Measurements from ENCODE around the gene ARG1.
"Not testable (repeated sequence)": the region's sequence is repeated elsewhere in the genome, so short reads cannot be mapped to it uniquely, and the experiment has no call there.

ARG1 gene

GRCh38 chr6:131572686-131573415 is at the start of gene ARG1:
Gene ARG1, plus strand, starts transcription at chr6:131573226. Its CDS starts 57 bp downstream, at chr6:131573283.
- H3K27ac ChIP-seq: no peak within 1 kb of the TSS
- POLR2A ChIA-PET (ENCODE audit: low non-redundant PET): no interaction called here
- TF ChIP-seq CTCF (conservative IDR thresholded peaks at IDR 0.05; ENCODE audit: low read depth): no peak
- CTCF ChIA-PET: interaction anchor here (0.6 kb wide), 1 partner anchor 84 kb away, joined by 4 read pairs; no protein-coding TSS in a partner anchor
- DNase-seq (ENCODE audit: low spot score): no peak

GRCh38 chr6:131523988-131524673 is 48.9 kb upstream of the ARG1 start:
- no peak overlapping the region for H3K27ac ChIP-seq
- no peak for TF ChIP-seq CTCF (conservative IDR thresholded peaks at IDR 0.05; ENCODE audit: low read depth)
- DNase-seq (ENCODE audit: low spot score): no peak
- ChIA-PET CTCF (no interaction called here), POLR2A (ENCODE audit: low non-redundant PET) (no interaction called here)

GRCh38 chr6:131524695-131525336 is 48.2 kb upstream of the ARG1 start:
- DNase-seq (ENCODE audit: low spot score): no peak
- CTCF ChIA-PET: no interaction called here
- POLR2A ChIA-PET (ENCODE audit: low non-redundant PET): no interaction called here
- H3K27ac ChIP-seq: no peak overlapping the region
- TF ChIP-seq CTCF (conservative IDR thresholded peaks at IDR 0.05; ENCODE audit: low read depth): no peak

GRCh38 chr6:131530936-131531335 is 42.1 kb upstream of the ARG1 start:
- CTCF ChIA-PET; POLR2A ChIA-PET (ENCODE audit: low non-redundant PET); DNase-seq (ENCODE audit: low spot score): not testable (repeated sequence)

GRCh38 chr6:131531681-131532080 is 41.3 kb upstream of the ARG1 start:
- CTCF ChIA-PET; H3K27ac ChIP-seq; DNase-seq (ENCODE audit: low spot score); POLR2A ChIA-PET (ENCODE audit: low non-redundant PET): not testable (repeated sequence)

More at GRCh38 chr6:131530936-131531335, 42.1 kb upstream of the ARG1 start:
- not testable (repeated sequence) for H3K27ac ChIP-seq

GRCh38 chr6:131532580-131533039 is 40.4 kb upstream of the ARG1 start:
- CTCF ChIA-PET: interaction anchor here (0.7 to 1.7 kb wide), 2 partner anchors 308 to 333 kb away, joined by 6 to 8 read pairs; no protein-coding TSS in a partner anchor

GRCh38 chr6:131538615-131539014 is 34.4 kb upstream of the ARG1 start:
- H3K27ac ChIP-seq; POLR2A ChIA-PET (ENCODE audit: low non-redundant PET); CTCF ChIA-PET; DNase-seq (ENCODE audit: low spot score): not testable (repeated sequence)

More at GRCh38 chr6:131532580-131533039, 40.4 kb upstream of the ARG1 start:
- no peak overlapping the region for H3K27ac ChIP-seq
- POLR2A ChIA-PET (ENCODE audit: low non-redundant PET): no interaction called here
- DNase-seq (ENCODE audit: low spot score): no peak
- TF ChIP-seq CTCF (conservative IDR thresholded peaks at IDR 0.05; ENCODE audit: low read depth): no peak

- no peak for TF ChIP-seq CTCF (conservative IDR thresholded peaks at IDR 0.05; ENCODE audit: low read depth)
- ChIA-PET POLR2A (ENCODE audit: low non-redundant PET) (no interaction called here), CTCF (no interaction called here)
- no peak overlapping the region for H3K27ac ChIP-seq
- DNase-seq (ENCODE audit: low spot score): no peak
Measured at GRCh38 chr6:131545317-131545716, 27.7 kb upstream of the ARG1 start.
